Spleen (tissue), 11 donors: ENCODE measurements around the gene ABLIM2. TPM values are rescaled to one million over a fixed set of nuclear protein-coding genes. Genes with fewer than 3 reads are reported as not detected.
A peak's percentile ranks its signal among the peaks of the same experiment; 100 is the strongest.

Experiments
- DNase-seq: peaks from one replicate; pipeline ENCODE4 v3.0.0-alpha.2; 2020
- H3K27ac ChIP-seq, 8 donors: fragments of 200-600 bp; sonication (generic) in 7 of 8; 1 replicate in 4 of 8; 2 replicates in 4 of 8; pipeline versions ENCODE4 v1.5.0 to v1.8.0; 2016 to 2021; ENCODE audit warnings: inconsistent platforms in 4 of 8, mild to moderate bottlenecking in 4 of 8, moderate library complexity in 1 of 8
- H3K27me3 ChIP-seq, 7 donors: fragments of 200-600 bp; sonication (generic) in 6 of 7; replicated peaks in 1 of 7; 1 replicate in 4 of 7; 2 replicates in 3 of 7; pipeline versions ENCODE4 v1.5.0 to v1.8.0; 2016 to 2021; ENCODE audit warnings: inconsistent platforms in 3 of 7, mild to moderate bottlenecking in 1 of 7
- H3K36me3 ChIP-seq, 6 donors: fragments of 200-600 bp; sonication (generic) in 5 of 6; 1 replicate in 4 of 6; 2 replicates in 2 of 6; pipeline versions ENCODE4 v1.5.0 to v1.8.0; 2016 to 2021; ENCODE audit warnings: inconsistent platforms in 2 of 6
- H3K4me1 ChIP-seq, 6 donors: fragments of 200-600 bp; sonication (generic) in 5 of 6; 1 replicate in 3 of 6; 2 replicates in 3 of 6; pipeline versions ENCODE4 v1.5.0 to v1.8.0; 2016 to 2021; ENCODE audit warnings: inconsistent platforms in 3 of 6
- H3K4me3 ChIP-seq, 8 donors: fragments of 200-600 bp; sonication (generic) in 7 of 8; 1 replicate in 4 of 8; 2 replicates in 4 of 8; pipeline versions ENCODE4 v1.5.0 to v1.8.0; 2016 to 2021; ENCODE audit warnings: inconsistent platforms in 4 of 8, mild to moderate bottlenecking in 4 of 8, moderate library complexity in 2 of 8
- H3K9me3 ChIP-seq, 8 donors: fragments of 200-600 bp; sonication (generic) in 7 of 8; 1 replicate in 4 of 8; 2 replicates in 4 of 8; pipeline versions ENCODE4 v1.5.0 to v1.8.0; 2016 to 2021; ENCODE audit warnings: inconsistent platforms in 4 of 8
- POLR2A ChIP-seq, 3 donors: fragments of 450-650 bp; IDR thresholded peaks; one replicate each; pipeline ENCODE4 v1.5.1; 2017; ENCODE audit warnings: antibody characterized with exemption in 3 of 3, mild to moderate bottlenecking in 1 of 3
- POLR2AphosphoS5 ChIP-seq, 3 donors: sonication (generic); formaldehyde crosslinking; IDR thresholded peaks; one replicate each; pipeline ENCODE4 v1.5.1; 2017; ENCODE audit warnings: antibody characterized with exemption in 3 of 3
- WGBS, 5 donors: extraction: QIAGEN DNeasy Blood & Tissue Kit in 3 of 5; methylation state at CpG; one replicate each; pipeline versions ENCODE4 v1.1.5 to v1.1.7; 2013 to 2018; 5-methylcytosine and 5-hydroxymethylcytosine counted together
- intact Hi-C: fragments of 100-400 bp; cut with DNase I; formaldehyde crosslinking; loops from one replicate; pipeline ENCODE4 v1.15.0; 2023; ENCODE audit warnings: low total_unique reads
- polyA plus RNA-seq, 3 donors: library from polyadenylated mRNA; stranded (reverse); fragments of 200-250 nt; gene quantifications; one replicate each; pipeline ENCODE4 v1.2.1, GENCODE V29; 2013
- total RNA-seq, 7 donors: library from RNA; depleted of rRNA in 3 of 7; stranded (reverse); fragments of >200 nt in 3 of 7; fragmentation: NEBNext Ultra II Directional in 4 of 7; extraction: Animal tissue kit (Norgen Biotek cat#: 25700) in 4 of 7; gene quantifications; one replicate each; pipeline versions ENCODE4 v1.1.0 to v1.2.1, GENCODE V29; 2016 to 2021
- TF ChIP-seq, protein P1 (sequence below), 11 experiments: fragments of 200-600 bp in 7 of 11; fragments of 450-650 bp in 4 of 11; sonication (generic) in 4 of 11; IDR thresholded peaks in 8 of 11; conservative IDR thresholded peaks in 3 of 11; 1 replicate in 7 of 11; 2 replicates in 4 of 11; pipeline versions ENCODE4 v1.4.0 to v1.8.0; 2016 to 2021; ENCODE audit warnings: antibody characterized with exemption in 11 of 11, inconsistent platforms in 4 of 11, mild to moderate bottlenecking in 1 of 11
- donor health status: healthy with polysubstance abuse.
- donor health status: DM: no; HTN: no; CAD: no; lungs with moderate emphysema.
- donor health status: DM: no; HTN: no; CAD: no.
- donor health status: Bipolar disorder and iron deficiency.
- donor health status: healthy.
- donor health status: DM: no; HTN: no; CAD: no.
- donor health status: DM: yes; HTN: yes; CAD: no.

Gene ABLIM2
- total and polyA plus RNA-seq, 10 donors, result 11.8 to 127 (median 62.8) TPM

DNA sequence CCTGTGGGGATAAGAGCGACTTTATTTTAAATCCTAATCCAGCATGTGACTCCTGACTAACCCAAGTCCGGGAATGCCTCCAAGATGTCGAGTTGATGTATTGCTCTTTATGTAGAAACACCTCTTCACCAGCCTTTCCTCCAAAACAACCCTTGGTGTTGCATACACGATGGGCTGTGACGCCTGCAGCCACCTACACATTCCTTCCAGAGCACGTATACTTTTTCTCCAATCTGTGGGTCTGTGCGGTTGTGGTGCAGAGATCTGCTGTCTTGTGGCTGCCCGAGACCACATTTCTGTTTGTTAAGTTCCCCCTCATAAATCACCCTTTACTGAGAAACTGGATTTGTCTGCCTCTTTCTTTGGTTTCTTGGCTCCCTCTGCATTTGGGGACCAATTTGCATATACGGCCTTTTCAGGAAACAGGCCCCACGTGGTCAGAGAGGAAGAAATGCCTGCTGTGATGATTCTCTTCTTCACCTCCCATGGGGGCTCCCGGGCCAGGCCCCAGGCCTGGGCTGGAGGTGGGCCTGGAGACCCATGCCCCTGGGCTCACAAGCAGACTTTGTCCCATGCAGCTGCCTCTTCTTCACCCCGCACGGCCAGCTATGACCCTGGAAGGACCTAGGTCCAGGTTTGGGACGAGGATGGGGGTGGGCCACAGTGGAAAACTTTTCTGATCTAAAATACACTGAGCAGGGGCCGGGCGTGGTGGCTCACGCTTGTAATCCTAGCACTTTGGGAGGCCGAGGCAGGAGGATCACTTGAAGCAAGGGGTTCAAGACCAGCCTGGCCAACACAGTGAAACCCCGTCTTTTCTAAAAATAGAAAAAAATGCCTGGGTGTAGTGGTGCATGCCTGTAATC, 197.6 kb downstream of the ABLIM2 start:
- no peak for DNase-seq
- Histone ChIP-seq H3K4me1 (peaks cover 13 to 51% (median 34%) of the 10 kb centered on the region in 6 donors), H3K27me3 (peaks cover 0 to 25% (median 0%) of the 10 kb centered on the region in 7 donors), H3K9me3 (no peaks in the 10 kb centered on the region), H3K27ac (peak overlapping the region in 3 of 8 donors; percentile 1 to 30 (median 30)), H3K36me3 (peaks cover 0 to under 1% (median 0%) of the 10 kb centered on the region in 6 donors), H3K4me3 (no peak overlapping the region)
- intact Hi-C loops, result no loop called here
- no peak for TF ChIP-seq POLR2A (IDR thresholded peaks at IDR 0.05)
- TF ChIP-seq POLR2AphosphoS5 (IDR thresholded peaks at IDR 0.05), result peak in 1 of 3 donors; percentile 35
- TF ChIP-seq, protein P1, sequence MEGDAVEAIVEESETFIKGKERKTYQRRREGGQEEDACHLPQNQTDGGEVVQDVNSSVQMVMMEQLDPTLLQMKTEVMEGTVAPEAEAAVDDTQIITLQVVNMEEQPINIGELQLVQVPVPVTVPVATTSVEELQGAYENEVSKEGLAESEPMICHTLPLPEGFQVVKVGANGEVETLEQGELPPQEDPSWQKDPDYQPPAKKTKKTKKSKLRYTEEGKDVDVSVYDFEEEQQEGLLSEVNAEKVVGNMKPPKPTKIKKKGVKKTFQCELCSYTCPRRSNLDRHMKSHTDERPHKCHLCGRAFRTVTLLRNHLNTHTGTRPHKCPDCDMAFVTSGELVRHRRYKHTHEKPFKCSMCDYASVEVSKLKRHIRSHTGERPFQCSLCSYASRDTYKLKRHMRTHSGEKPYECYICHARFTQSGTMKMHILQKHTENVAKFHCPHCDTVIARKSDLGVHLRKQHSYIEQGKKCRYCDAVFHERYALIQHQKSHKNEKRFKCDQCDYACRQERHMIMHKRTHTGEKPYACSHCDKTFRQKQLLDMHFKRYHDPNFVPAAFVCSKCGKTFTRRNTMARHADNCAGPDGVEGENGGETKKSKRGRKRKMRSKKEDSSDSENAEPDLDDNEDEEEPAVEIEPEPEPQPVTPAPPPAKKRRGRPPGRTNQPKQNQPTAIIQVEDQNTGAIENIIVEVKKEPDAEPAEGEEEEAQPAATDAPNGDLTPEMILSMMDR (IDR thresholded peaks at IDR 0.05 in 8 of 11, conservative IDR thresholded peaks at IDR 0.05 in 3 of 11), result no peak
- WGBS, 5 donors, result 31 to 40% (median 35%) methylated on average over 19 of the region's 19 CpGs

DNA sequence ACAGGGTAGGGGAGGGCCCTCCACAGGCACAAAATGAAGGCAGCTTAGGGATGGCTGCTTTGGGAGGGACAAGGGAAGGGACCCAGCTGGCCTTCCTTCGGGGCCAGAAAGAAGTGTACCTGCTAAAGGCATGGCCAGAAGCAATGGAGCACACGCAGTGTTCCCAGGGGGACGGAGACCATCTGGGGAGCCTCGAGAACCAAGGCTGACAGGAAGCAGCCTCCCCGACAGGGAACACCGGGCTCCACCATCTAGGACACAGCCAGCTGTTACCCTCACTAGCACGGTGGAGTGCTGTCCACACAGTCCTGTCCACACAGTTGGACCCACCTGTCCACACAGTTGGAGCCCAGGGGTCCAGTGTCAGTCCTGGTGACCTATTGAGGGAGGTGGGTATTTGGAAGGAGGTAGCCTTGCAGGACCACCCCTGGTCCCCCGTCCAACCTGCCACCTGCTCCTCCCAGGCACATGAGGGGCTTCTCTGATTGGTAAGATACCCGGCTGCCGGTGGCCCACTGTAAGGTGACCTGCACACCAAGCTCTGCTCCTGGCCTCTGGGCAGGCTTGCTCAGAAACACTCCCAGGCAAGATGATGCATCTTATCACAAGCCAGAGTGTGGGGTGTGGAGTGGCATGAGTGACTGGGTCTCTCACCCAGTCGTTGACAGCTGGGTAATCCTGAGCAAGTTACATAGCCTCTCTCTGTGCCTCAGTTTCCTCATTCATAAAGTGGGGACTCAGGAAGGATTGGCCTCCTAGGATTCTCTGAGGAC, 198.4 kb downstream of the ABLIM2 start:
- intact Hi-C loops, result no loop called here
- Histone ChIP-seq H3K36me3 (no peaks in the 10 kb centered on the region), H3K4me3 (no peak overlapping the region), H3K9me3 (no peaks in the 10 kb centered on the region), H3K27me3 (peaks cover 0 to 25% (median 0%) of the 10 kb centered on the region in 7 donors), H3K4me1 (peaks cover 13 to 50% (median 31%) of the 10 kb centered on the region in 6 donors), H3K27ac (peak overlapping the region in 3 of 8 donors; percentile 1 to 30 (median 12))
- no peak for DNase-seq
- WGBS, 5 donors, result 54 to 70% (median 65%) methylated on average over 8 to 11 of the region's 11 CpGs
- TF ChIP-seq POLR2AphosphoS5 (IDR thresholded peaks at IDR 0.05) (peak in 2 of 3 donors; percentile 24 to 27), POLR2A (IDR thresholded peaks at IDR 0.05) (no peak)

DNA sequence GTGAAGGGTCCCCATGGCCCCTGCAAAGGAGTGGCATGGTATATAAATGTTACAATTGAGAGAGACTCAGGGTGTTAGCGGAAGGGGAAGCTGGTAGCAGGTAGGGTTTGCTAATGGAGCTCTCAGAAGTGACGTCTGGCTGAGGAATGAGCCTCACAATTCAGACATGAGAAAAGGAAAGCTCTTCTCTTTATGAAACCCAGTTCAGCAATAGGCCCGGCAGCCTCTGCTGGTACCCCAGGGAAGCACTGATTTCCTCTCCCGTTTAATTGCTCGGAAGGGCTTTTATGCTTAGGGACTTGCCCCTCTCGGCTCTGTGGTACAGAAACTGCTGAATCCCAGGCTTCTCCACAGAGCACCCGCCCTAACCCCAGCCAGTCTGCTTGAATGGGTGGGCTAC, 199.5 kb downstream of the ABLIM2 start:
- peaks cover 0 to 8% (median 5%) of the 10 kb centered on the region in 8 donors for H3K9me3 ChIP-seq

More for the DNA sequence above, 199.5 kb downstream of the ABLIM2 start:
- H3K27ac ChIP-seq, result no peak overlapping the region
- TF ChIP-seq POLR2A (IDR thresholded peaks at IDR 0.05) (no peak), POLR2AphosphoS5 (IDR thresholded peaks at IDR 0.05) (no peak)
- TF ChIP-seq, protein P1 (IDR thresholded peaks at IDR 0.05 in 8 of 11, conservative IDR thresholded peaks at IDR 0.05 in 3 of 11), result no peak
- intact Hi-C loops, result no loop called here
- H3K27me3 ChIP-seq, result peaks cover 0 to 25% (median 0%) of the 10 kb centered on the region in 7 donors
- H3K4me3 ChIP-seq, result no peak overlapping the region
- no peaks in the 10 kb centered on the region for H3K36me3 ChIP-seq
- peaks cover 11 to 43% (median 24%) of the 10 kb centered on the region in 6 donors for H3K4me1 ChIP-seq
- 46 to 69% (median 63%) methylated on average over 7 of the region's 7 CpGs for WGBS, 5 donors
- peak; percentile 25 for DNase-seq
